Measurements from ENCODE around the gene HDGFL1. TPM values are rescaled to one million over a fixed set of nuclear protein-coding genes. Genes with fewer than 3 reads are reported as not detected.

Gene HDGFL1
- total and polyA plus RNA-seq, 2 experiments from 2014 or later = not detected

- Histone ChIP-seq H3K4me3 (no peak overlapping the region), H3K27ac (no peak overlapping the region), H3K79me2 (no peaks in the 10 kb centered on the region), H3K9me2 (replicated peaks; ENCODE audit: insufficient read depth) (no peaks in the 10 kb centered on the region), H3K9me3 (ENCODE audit: low read depth) (no peaks in the 10 kb centered on the region), H4K20me1 (ENCODE audit: insufficient read depth, poor library complexity, severe bottlenecking) (no peaks in the 10 kb centered on the region), H3K36me3 (replicated peaks; ENCODE audit: insufficient read depth, low read depth) (no peaks in the 10 kb centered on the region), H2AFZ (no peak overlapping the region), H3K27me3 (no peaks in the 10 kb centered on the region), H3K4me2 (no peak overlapping the region), H3K4me1 (ENCODE audit: insufficient read depth) (no peaks in the 10 kb centered on the region)
- 94% methylated on average over 6 of the region's 6 CpGs for WGBS (ENCODE audit: low lambda C conversion rate, missing lambda C conversion rate)
- no peak for TF ChIP-seq EZH2 (IDR thresholded peaks at IDR 0.05; ENCODE audit: borderline replicate concordance)
- DNase-seq (ENCODE audit: low spot score) = no peak
These were observed 512 bp upstream of the HDGFL1 start for GRCh38 chr6:22568854-22569253.

GRCh38 chr6:22570185-22570551, 802 bp downstream of the HDGFL1 start:
- WGBS (ENCODE audit: low lambda C conversion rate, missing lambda C conversion rate) = 98% methylated on average over 24 of the region's 26 CpGs
- H3K36me3 ChIP-seq (replicated peaks; ENCODE audit: insufficient read depth, low read depth) = no peaks in the 10 kb centered on the region
- H3K9me3 ChIP-seq (ENCODE audit: low read depth) = no peaks in the 10 kb centered on the region
- H3K27ac ChIP-seq = no peak overlapping the region
- no peak for DNase-seq (ENCODE audit: low spot score)
- no peak overlapping the region for H3K4me2 ChIP-seq
- H3K9me2 ChIP-seq (replicated peaks; ENCODE audit: insufficient read depth) = no peaks in the 10 kb centered on the region
- no peaks in the 10 kb centered on the region for H3K79me2 ChIP-seq
- no peaks in the 10 kb centered on the region for H4K20me1 ChIP-seq (ENCODE audit: insufficient read depth, poor library complexity, severe bottlenecking)
- H3K4me3 ChIP-seq = no peak overlapping the region
- TF ChIP-seq EZH2 (IDR thresholded peaks at IDR 0.05; ENCODE audit: borderline replicate concordance) = no peak
- TF ChIP-seq EZH2phosphoT487 (IDR thresholded peaks at IDR 0.05; ENCODE audit: low read depth, severe bottlenecking, unreplicated experiment) = no peak
- no peak for TF ChIP-seq CTCF (IDR thresholded peaks at IDR 0.05; ENCODE audit: poor library complexity)
- H2AFZ ChIP-seq = no peak overlapping the region
- no peaks in the 10 kb centered on the region for H3K4me1 ChIP-seq (ENCODE audit: insufficient read depth)
- no peaks in the 10 kb centered on the region for H3K27me3 ChIP-seq

- no peak overlapping the region for H2AFZ ChIP-seq
- TF ChIP-seq EZH2 (IDR thresholded peaks at IDR 0.05; ENCODE audit: borderline replicate concordance) = no peak
- no peak for TF ChIP-seq EZH2phosphoT487 (IDR thresholded peaks at IDR 0.05; ENCODE audit: low read depth, severe bottlenecking, unreplicated experiment)
- TF ChIP-seq CTCF (IDR thresholded peaks at IDR 0.05; ENCODE audit: poor library complexity) = no peak
These were observed 5.8 kb downstream of the HDGFL1 start for GRCh38 chr6:22575190-22575589.

GRCh38 chr6:22579439-22579838, 10.1 kb downstream of the HDGFL1 start:
- H4K20me1 ChIP-seq (ENCODE audit: insufficient read depth, poor library complexity, severe bottlenecking) = no peaks in the 10 kb centered on the region
- TF ChIP-seq CTCF (IDR thresholded peaks at IDR 0.05; ENCODE audit: poor library complexity) (no peak), EZH2phosphoT487 (IDR thresholded peaks at IDR 0.05; ENCODE audit: low read depth, severe bottlenecking, unreplicated experiment) (no peak), EZH2 (IDR thresholded peaks at IDR 0.05; ENCODE audit: borderline replicate concordance) (no peak)
- H3K79me2 ChIP-seq = no peaks in the 10 kb centered on the region
- no peak overlapping the region for H3K27ac ChIP-seq
- no peaks in the 10 kb centered on the region for H3K9me2 ChIP-seq (replicated peaks; ENCODE audit: insufficient read depth)
- no peaks in the 10 kb centered on the region for H3K9me3 ChIP-seq (ENCODE audit: low read depth)
- no peaks in the 10 kb centered on the region for H3K27me3 ChIP-seq
- H3K4me2 ChIP-seq = no peak overlapping the region
- WGBS (ENCODE audit: low lambda C conversion rate, missing lambda C conversion rate) = 86% methylated on average over 5 of the region's 5 CpGs
- no peak overlapping the region for H2AFZ ChIP-seq
- H3K36me3 ChIP-seq (replicated peaks; ENCODE audit: insufficient read depth, low read depth) = no peaks in the 10 kb centered on the region
- H3K4me1 ChIP-seq (ENCODE audit: insufficient read depth) = no peaks in the 10 kb centered on the region
- H3K4me3 ChIP-seq = no peak overlapping the region
- no peak for DNase-seq (ENCODE audit: low spot score)

More at GRCh38 chr6:22575190-22575589, 5.8 kb downstream of the HDGFL1 start:
- 84% methylated on average over 2 of the region's 2 CpGs for WGBS (ENCODE audit: low lambda C conversion rate, missing lambda C conversion rate)
- Histone ChIP-seq H3K4me2 (no peak overlapping the region), H3K79me2 (no peaks in the 10 kb centered on the region), H3K4me3 (no peak overlapping the region), H3K27ac (no peak overlapping the region), H3K27me3 (no peaks in the 10 kb centered on the region), H3K36me3 (replicated peaks; ENCODE audit: insufficient read depth, low read depth) (no peaks in the 10 kb centered on the region), H3K4me1 (ENCODE audit: insufficient read depth) (no peaks in the 10 kb centered on the region), H4K20me1 (ENCODE audit: insufficient read depth, poor library complexity, severe bottlenecking) (no peaks in the 10 kb centered on the region), H3K9me2 (replicated peaks; ENCODE audit: insufficient read depth) (no peaks in the 10 kb centered on the region), H3K9me3 (ENCODE audit: low read depth) (no peaks in the 10 kb centered on the region)
- DNase-seq (ENCODE audit: low spot score) = no peak

Data from hepatocyte (in vitro differentiated cells).